Fibroblast of the conjunctiva (primary cell): ENCODE results near the gene SLC22A15.
"Not testable (repeated sequence)": the region's sequence is repeated elsewhere in the genome, so short reads cannot be mapped to it uniquely, and the experiment has no call there.

Source experiments
- DNase-seq: peaks from one replicate; pipeline ENCODE4 v3.0.0-alpha.2; 2010; ENCODE audit warnings: low read depth

SLC22A15 gene

GRCh38 chr1:116033322-116033721 is 57.0 kb downstream of the SLC22A15 start:
- no peak for DNase-seq

GRCh38 chr1:116036255-116036654 is 59.9 kb downstream of the SLC22A15 start:
- DNase-seq, result no peak

DNA sequence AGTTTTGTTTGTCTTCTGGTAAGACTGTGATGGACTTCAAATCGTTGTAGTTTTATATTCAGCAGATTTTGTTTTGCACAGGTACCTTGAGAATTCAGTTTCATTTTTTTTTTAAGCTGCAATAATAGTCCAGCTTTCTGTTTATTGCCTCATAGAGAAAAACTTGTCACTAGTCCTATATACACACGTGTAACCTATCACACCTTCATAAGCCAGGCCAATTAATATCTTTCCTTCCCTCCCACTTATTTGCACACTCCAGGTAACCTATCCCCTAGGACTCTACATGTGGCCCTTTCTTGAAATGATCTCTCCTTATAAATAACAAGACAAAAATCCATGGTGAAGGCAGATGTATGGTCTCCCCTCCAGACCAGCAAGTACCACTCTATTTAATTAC is 62.4 kb downstream of the SLC22A15 start:
- DNase-seq, result no peak

DNA sequence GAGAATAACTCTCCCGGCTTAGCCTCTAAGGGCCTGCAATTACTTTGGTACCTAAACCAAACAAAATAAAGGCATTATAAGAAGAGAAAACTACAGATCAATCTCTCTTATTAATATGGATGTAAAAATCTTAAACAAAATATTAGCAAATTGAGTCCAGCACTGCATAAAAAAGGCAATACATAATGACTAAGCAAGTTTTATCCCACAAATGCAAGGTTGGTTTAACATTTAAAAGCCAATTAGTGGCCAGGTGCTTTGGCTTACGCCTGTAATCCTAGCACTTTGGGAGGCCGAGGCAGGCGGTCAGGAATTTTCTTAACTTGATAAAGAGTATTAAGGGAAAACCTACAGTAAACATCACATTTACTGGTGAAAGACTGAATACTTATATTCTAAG is 67.8 kb downstream of the SLC22A15 start:
- DNase-seq, result no peak

GRCh38 chr1:116046933-116047332 is 70.6 kb downstream of the SLC22A15 start:
- DNase-seq, result not testable (repeated sequence)

GRCh38 chr1:116051896-116052295 is 75.6 kb downstream of the SLC22A15 start:
- not testable (repeated sequence) for DNase-seq

DNA sequence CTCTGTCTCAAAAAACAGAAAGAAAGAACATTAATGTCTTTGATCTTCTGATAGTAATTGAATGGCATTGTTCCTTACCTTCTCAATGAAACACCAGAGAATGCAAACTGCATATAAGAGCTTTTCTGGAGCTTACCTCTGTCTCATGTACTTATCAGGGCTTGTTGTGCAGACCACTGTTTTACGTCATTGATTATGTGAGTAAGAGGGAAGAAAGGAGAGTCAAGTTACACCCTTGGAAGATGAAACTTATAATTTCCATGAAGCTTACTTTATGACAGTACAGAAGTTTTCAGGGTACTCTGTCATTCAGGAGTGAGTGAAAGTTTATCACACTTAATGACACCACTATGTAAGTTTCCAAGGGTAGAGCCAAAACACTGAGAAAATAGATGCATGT is 85.9 kb downstream of the SLC22A15 start:
- no peak for DNase-seq

DNA sequence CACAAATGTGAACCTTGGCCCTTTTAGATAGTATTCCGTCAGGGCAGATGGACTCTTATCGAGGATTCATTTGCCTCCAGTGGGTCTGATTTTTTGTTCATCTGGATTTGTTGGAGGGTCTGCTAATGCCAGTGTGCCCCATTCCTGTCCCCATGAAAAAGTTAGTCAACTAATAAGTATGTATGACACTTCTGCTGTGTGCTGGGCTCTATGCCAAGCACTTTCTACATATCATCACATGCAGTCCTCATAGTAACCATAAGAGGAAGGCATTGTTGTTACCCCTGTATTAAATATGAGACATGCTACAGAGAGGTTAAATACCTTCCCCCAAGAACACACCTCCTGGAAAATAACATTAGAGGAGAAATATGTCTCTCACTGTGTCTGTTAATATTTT is 88.3 kb downstream of the SLC22A15 start:
- DNase-seq, result peak; percentile 43

GRCh38 chr1:116066868-116067565 is 90.7 kb downstream of the SLC22A15 start:
- peak; percentile 93 for DNase-seq

DNA sequence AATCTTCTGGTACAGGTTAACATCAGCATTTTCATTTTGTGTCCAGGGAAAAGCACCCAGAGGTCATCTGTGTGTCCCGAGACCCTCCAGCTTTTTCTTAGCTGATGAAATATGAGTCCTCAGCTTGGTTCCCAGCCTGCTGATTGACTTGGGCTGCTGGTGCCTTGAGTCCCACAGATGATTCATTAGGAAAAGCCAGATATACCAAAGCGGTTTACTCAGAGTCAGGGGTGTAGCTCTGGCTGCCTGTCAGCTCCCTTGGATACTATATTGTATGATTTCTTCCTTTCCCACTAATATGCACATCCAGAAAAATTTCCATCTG is 91.2 kb downstream of the SLC22A15 start:
- peak; percentile 97 for DNase-seq

- no peak for DNase-seq
Observed at GRCh38 chr1:116075575-116075974, 99.3 kb downstream of the SLC22A15 start.

DNA sequence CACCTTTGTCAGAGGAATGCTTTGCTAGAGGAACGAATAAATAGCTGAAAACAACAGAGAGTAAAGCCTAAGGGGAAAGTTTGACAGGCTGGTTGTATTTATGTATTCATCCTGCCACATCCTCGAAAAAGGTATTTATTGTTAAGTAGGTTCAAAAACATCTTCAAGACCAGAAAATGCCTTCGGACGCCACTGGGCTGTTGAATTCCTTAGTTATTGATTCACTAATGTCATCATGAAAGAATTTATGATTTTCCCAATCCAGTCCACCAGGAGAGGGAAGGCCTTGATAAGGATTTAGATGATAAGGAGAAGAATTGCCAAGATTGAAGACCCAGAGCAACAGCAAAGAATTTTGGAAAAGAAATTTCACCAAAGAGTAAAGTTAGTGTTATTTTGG is 99.7 kb downstream of the SLC22A15 start:
- DNase-seq, result no peak

GRCh38 chr1:116076831-116077230 is 100.5 kb downstream of the SLC22A15 start:
- DNase-seq, result no peak

- DNase-seq, result no peak
Observed at GRCh38 chr1:116078699-116079223, 102.4 kb downstream of the SLC22A15 start.

- DNase-seq, result no peak
Observed at GRCh38 chr1:116087628-116088027, 111.3 kb downstream of the SLC22A15 start.

DNA sequence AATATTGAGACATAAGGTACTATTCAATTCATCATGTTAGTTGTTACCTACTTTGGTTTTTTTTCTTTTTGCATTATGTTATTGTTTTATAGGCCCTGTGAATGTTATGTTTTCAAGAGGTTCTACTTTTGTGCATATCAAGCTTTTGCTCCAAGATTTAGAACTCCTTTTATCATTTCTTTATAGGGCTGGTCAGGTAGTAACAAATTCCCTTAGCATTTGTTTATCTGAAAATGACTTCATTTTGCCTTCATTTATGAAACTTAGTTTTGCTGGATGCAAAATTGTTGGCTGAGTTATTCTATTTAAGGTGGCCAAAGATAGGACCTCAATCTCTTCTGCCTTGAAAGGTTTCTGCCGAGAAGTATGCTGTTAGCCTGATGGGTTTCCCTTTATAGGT is 113.6 kb downstream of the SLC22A15 start:
- no peak for DNase-seq

DNA sequence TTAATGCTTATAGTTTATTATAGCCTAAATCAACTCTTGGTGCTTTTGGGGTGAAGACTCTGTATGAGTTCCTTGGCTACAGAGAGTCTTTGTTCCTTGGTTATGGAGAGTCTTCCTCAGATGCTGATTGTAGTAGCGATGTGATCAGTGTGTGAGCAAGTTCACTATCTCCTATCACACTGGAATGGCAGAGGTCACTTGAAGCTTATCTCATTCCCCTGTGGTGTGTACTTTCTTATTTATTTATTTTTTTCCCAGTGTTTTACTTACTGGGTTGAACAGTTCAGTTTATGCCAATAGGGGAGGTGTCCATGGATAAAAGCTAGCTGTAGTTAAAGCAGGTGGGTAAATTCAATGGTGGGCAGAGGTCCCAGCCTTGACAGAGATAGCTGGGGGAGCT is 114.8 kb downstream of the SLC22A15 start:
- no peak for DNase-seq

DNA sequence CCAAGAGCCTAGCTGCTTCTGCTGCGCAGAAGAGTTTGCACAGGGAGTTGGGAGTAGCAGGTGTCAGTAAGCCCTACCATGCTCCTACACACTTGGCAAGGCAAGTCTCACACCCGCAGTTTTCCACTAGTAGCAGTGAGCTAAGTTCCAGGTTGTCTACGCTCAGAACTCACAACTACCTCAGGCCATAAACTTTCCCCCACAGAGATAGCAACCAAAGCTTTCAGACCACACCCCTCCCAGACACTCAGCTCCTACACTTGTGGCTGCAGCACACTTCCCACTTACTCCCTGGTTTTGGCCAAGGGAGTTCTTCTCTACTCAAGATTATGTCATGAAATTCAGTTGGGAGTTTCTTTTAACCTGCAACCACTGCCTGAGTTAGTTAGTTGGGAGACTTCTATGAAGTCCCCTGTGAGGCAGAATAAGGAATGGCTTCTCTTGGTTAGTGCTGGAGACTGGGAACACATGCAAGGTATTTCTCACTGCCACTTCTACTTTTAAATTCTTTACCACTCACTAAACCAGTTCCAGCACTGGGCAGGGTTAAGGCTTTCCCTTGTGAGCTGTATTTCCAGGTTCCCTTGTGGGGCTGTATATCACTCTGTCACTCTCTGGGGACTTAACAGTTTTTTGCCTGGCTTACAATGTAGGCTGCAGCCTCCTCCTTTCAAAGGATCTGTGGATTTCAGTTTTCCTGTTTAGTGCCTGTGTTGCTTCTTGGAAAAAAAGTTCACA is 116.6 kb downstream of the SLC22A15 start:
- DNase-seq, result no peak

- DNase-seq, result no peak
Observed at GRCh38 chr1:116095027-116095426, 118.7 kb downstream of the SLC22A15 start.

GRCh38 chr1:116096013-116096618 is 119.8 kb downstream of the SLC22A15 start:
- DNase-seq, result no peak

- no peak for DNase-seq
Observed at GRCh38 chr1:116097626-116098025, 121.3 kb downstream of the SLC22A15 start.

DNA sequence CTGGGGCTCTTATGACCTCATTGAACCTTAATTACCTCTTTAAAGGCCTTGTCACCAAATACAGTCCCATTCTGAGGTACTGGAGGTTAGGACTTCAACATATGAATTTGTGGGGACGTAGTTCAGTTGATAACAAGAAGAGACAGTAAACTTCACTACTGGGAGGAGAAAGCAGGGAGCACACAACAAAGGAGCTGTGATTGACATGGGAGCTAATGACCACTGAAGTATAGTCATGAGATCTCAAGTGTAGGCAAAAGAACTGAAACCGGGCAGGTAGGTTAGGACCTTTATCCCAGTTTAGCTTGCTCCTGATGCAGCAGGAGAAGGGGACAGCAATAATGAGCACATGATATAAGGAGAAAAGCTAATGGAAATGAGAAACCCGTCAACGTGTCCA is 123.1 kb downstream of the SLC22A15 start:
- no peak for DNase-seq

DNA sequence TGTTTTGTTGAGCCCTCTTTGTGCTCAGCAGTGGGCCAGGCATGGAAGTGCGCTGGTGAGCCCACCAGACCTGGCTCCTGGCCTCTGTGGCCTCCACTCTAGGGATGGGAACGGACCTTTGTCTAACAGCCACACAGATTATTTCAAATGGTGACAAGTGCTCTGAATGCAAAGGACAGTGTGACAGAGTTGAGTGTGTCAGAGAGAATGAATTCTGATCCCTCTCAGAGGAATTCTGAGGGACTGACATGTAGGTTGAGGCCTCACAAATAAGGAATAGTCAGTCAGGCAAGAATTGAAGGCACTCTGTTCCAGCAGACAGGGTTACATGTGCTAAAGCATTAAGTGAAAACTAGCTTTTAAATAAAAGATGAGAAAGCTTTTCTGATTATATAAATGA is 123.6 kb downstream of the SLC22A15 start:
- no peak for DNase-seq
